ENCODE measurements around the gene DNER. TPM values are rescaled to one million over a fixed set of nuclear protein-coding genes. Genes with fewer than 3 reads are reported as not detected.

DNER gene
- total and polyA plus RNA-seq, 2 of the 4 experiments (the other 2 are of a cell fraction), result under 0.01 to 0.14 TPM

- Histone ChIP-seq H3K9me3 (ENCODE audit: control insufficient read depth, insufficient read depth, low read length) (no peaks in the 10 kb centered on the region), H3K56ac (ENCODE audit: extremely low read depth, insufficient read depth, low read length) (no peak overlapping the region), H3K9ac (ENCODE audit: low read depth, low read length) (no peak overlapping the region), H3K18ac (ENCODE audit: low read depth, low read length) (no peak overlapping the region), H3K14ac (replicated peaks; ENCODE audit: low read depth, low read length) (no peak overlapping the region), H2BK120ac (ENCODE audit: low read depth, low read length) (no peak overlapping the region), H2AK9ac (replicated peaks; ENCODE audit: low read depth, low read length, poor library complexity) (no peak overlapping the region), H2BK15ac (ENCODE audit: low read depth, low read length) (no peak overlapping the region), H3K9me1 (ENCODE audit: insufficient read depth, low read length) (no peaks in the 10 kb centered on the region), H2BK20ac (ENCODE audit: low read depth, low read length) (no peak overlapping the region), H4K20me1 (ENCODE audit: insufficient read depth, low read length) (no peaks in the 10 kb centered on the region), H3K4ac (ENCODE audit: low read depth, low read length) (no peak overlapping the region), H2BK5ac (ENCODE audit: low read depth, low read length, poor library complexity, severe bottlenecking) (no peak overlapping the region), H3K4me2 (ENCODE audit: low read depth, low read length) (no peak overlapping the region), H4K91ac (ENCODE audit: insufficient read depth, low read depth, low read length) (no peak overlapping the region), H3K23ac (ENCODE audit: low read depth, low read length) (no peak overlapping the region), H2AFZ (replicated peaks; ENCODE audit: low read length, poor library complexity) (no peak overlapping the region), H3K27ac (ENCODE audit: insufficient read depth, low read length) (no peak overlapping the region), H2AK5ac (ENCODE audit: low read depth, low read length) (no peak overlapping the region), H3K79me1 (ENCODE audit: low read depth in 1 of 2, low read length in 2 of 2) (no peaks in the 10 kb centered on the region), H3K36me3 (ENCODE audit: control insufficient read depth, insufficient read depth, low read length) (no peaks in the 10 kb centered on the region), H3K4me1 (ENCODE audit: control insufficient read depth, insufficient read depth, low read length) (no peaks in the 10 kb centered on the region; the same call in 1 of the 2 replicates), H4K8ac (ENCODE audit: low read depth in 2 of 2, low read length in 2 of 2) (no peak overlapping the region), H3K4me3 (ENCODE audit: insufficient read depth, low read depth, low read length) (no peak overlapping the region), H3K27me3 (ENCODE audit: control insufficient read depth, insufficient read depth, low read length) (peaks cover 14% of the 10 kb centered on the region), H4K5ac (ENCODE audit: low read depth, low read length) (no peak overlapping the region)
- dilution Hi-C loops (cut with HindIII; ENCODE audit: low sequenced_read_pairs, unreplicated experiment), result no loop called here
- intact Hi-C loops (cut with micrococcal nuclease), result no loop called here
- DNase-seq (no peak), ATAC-seq (ENCODE audit: low read depth) (no peak)
- BruUV-seq (replicated peaks), result no TSS peak
- ChIA-PET POLR2A (ENCODE audit: unreplicated experiment) (no interaction called here), CTCF (no interaction called here)
- WGBS, 2 experiments (ENCODE audit: extremely low coverage in 2 of 2, insufficient read length in 1 of 2), result no CpG with 5 or more reads among the region's 2 CpGs
- TF ChIP-seq RFX5 (IDR thresholded peaks at IDR 0.05; ENCODE audit: low read depth, low read length) (no peak), RCOR1 (IDR thresholded peaks at IDR 0.05; ENCODE audit: insufficient replicate concordance, low read length) (no peak), RAD21 (IDR thresholded peaks at IDR 0.05; ENCODE audit: low read length) (no peak), CTCF (conservative IDR thresholded peaks at IDR 0.05; ENCODE audit: low read depth, low read length) (no peak), MAFK (IDR thresholded peaks at IDR 0.05; ENCODE audit: low read depth, low read length) (no peak), BHLHE40 (IDR thresholded peaks at IDR 0.05; ENCODE audit: low read depth, low read length) (no peak), USF2 (IDR thresholded peaks at IDR 0.05; ENCODE audit: low read depth, low read length) (no peak), SMC3 (IDR thresholded peaks at IDR 0.05; ENCODE audit: low read depth, low read length) (no peak), FOS (IDR thresholded peaks at IDR 0.05; ENCODE audit: low read depth, low read length) (no peak), CEBPB (IDR thresholded peaks at IDR 0.05; ENCODE audit: low read depth, low read length) (no peak), ELK1 (IDR thresholded peaks at IDR 0.05; ENCODE audit: borderline replicate concordance, low read depth, low read length) (no peak), MAZ (IDR thresholded peaks at IDR 0.05; ENCODE audit: borderline replicate concordance, low read depth, low read length) (no peak), CHD1 (IDR thresholded peaks at IDR 0.05; ENCODE audit: low read depth, low read length) (no peak), NFE2L2 (IDR thresholded peaks at IDR 0.05; ENCODE audit: low read depth, low read length) (no peak), POLR2A (IDR thresholded peaks at IDR 0.05; ENCODE audit: low read depth, low read length) (no peak), MXI1 (IDR thresholded peaks at IDR 0.05; ENCODE audit: borderline replicate concordance, low read depth, low read length) (no peak)
- in situ Hi-C loops (cut with MboI; ENCODE audit: low sequenced_read_pairs), result no loop called here
These were observed 6.0 kb downstream of the DNER start for GRCh38 chr2:229708335-229708734.

All from IMR-90 (cell line).